Kidney epithelial cell (primary cell): Measurements from ENCODE around the gene PADI2. TPM values are rescaled to one million over a fixed set of nuclear protein-coding genes. Genes with fewer than 3 reads are reported as not detected.

Source experiments
- DNase-seq: peaks from one replicate; pipeline ENCODE4 v3.0.0-alpha.2; 2010; ENCODE audit warnings: low read depth
- H3K27me3 ChIP-seq: 2 replicates; pipeline ENCODE4 v1.6.0; 2011; ENCODE audit warnings: low read length; ENCODE audit not compliant: control insufficient read depth, insufficient read depth
- H3K36me3 ChIP-seq: 2 replicates; pipeline ENCODE4 v1.5.1; 2011; ENCODE audit warnings: low read length; ENCODE audit not compliant: control insufficient read depth, insufficient read depth
- H3K4me3 ChIP-seq: 2 replicates; pipeline ENCODE4 v1.5.1; 2011; ENCODE audit warnings: low read depth, mild to moderate bottlenecking, control low read depth, low read length
- CTCF ChIP-seq: IDR thresholded peaks from 2 replicates; pipeline ENCODE4 v1.5.1; 2011; ENCODE audit warnings: mild to moderate bottlenecking, moderate library complexity, low read length, control low read depth, inconsistent platforms; ENCODE audit not compliant: insufficient read depth, poor library complexity, severe bottlenecking
- total RNA-seq: library from RNA; depleted of rRNA; stranded (reverse); fragments of >200 nt; gene quantifications from 2 replicates; pipeline ENCODE4 v1.2.3, GENCODE V29; 2015

The PADI2 gene
- total RNA-seq, 1 donor from 2014 or later = 8.1 TPM

- no peaks in the 10 kb centered on the region for H3K36me3 ChIP-seq
- DNase-seq = no peak
These were observed 25.3 kb downstream of the PADI2 start for GRCh38 chr1:17093822-17094393.

GRCh38 chr1:17091252-17091651, 28.0 kb downstream of the PADI2 start:
- Histone ChIP-seq H3K27me3 (no peaks in the 10 kb centered on the region), H3K4me3 (no peak overlapping the region), H3K36me3 (no peaks in the 10 kb centered on the region)
- no peak for DNase-seq
- no peak for TF ChIP-seq CTCF

More at GRCh38 chr1:17093822-17094393, 25.3 kb downstream of the PADI2 start:
- Histone ChIP-seq H3K4me3 (no peak overlapping the region), H3K27me3 (no peaks in the 10 kb centered on the region)
- TF ChIP-seq CTCF = no peak

- no peak overlapping the region for H3K4me3 ChIP-seq
- no peak for TF ChIP-seq CTCF
- H3K27me3 ChIP-seq = no peaks in the 10 kb centered on the region
- H3K36me3 ChIP-seq = no peaks in the 10 kb centered on the region
- no peak for DNase-seq
These were observed 29.7 kb downstream of the PADI2 start for GRCh38 chr1:17089506-17089905.

GRCh38 chr1:17086751-17087150, 32.5 kb downstream of the PADI2 start:
- Histone ChIP-seq H3K4me3 (no peak overlapping the region), H3K36me3 (no peaks in the 10 kb centered on the region), H3K27me3 (no peaks in the 10 kb centered on the region)
- TF ChIP-seq CTCF = no peak
- no peak for DNase-seq

GRCh38 chr1:17084787-17085186, 34.5 kb downstream of the PADI2 start:
- Histone ChIP-seq H3K4me3 (no peak overlapping the region), H3K36me3 (no peaks in the 10 kb centered on the region), H3K27me3 (no peaks in the 10 kb centered on the region)
- no peak for DNase-seq
- TF ChIP-seq CTCF = no peak

- H3K36me3 ChIP-seq = no peaks in the 10 kb centered on the region
- no peak for TF ChIP-seq CTCF
- H3K4me3 ChIP-seq = no peak overlapping the region
- no peak for DNase-seq
- no peaks in the 10 kb centered on the region for H3K27me3 ChIP-seq
These were observed 36.5 kb downstream of the PADI2 start for GRCh38 chr1:17082761-17083160.
